ENCODE results near the gene SOX11.

GRCh38 chr2:5736886-5737285, 44.7 kb downstream of the SOX11 start:
- TF ChIP-seq EP300 (conservative IDR thresholded peaks at IDR 0.05; ENCODE audit: poor library complexity, severe bottlenecking) = no peak
- no peak for TF ChIP-seq CTCF (IDR thresholded peaks at IDR 0.05; ENCODE audit: poor library complexity, severe bottlenecking)
- TF ChIP-seq POLR2AphosphoS5 (IDR thresholded peaks at IDR 0.05) = no peak
- no peak for TF ChIP-seq EZH2 (IDR thresholded peaks at IDR 0.05; ENCODE audit: borderline replicate concordance, insufficient read depth, low read length, poor library complexity, severe bottlenecking)
